Lower leg skin (tissue), 4 donors: ENCODE data around the gene DHX38. TPM values are rescaled to one million over a fixed set of nuclear protein-coding genes. Genes with fewer than 3 reads are reported as not detected.

ENCODE experiments used
- DNase-seq, 2 donors: peaks; one replicate each; pipeline ENCODE4 v3.0.0-alpha.2; 2019; ENCODE audit warnings: low spot score in 2 of 2
- H3K4me3 ChIP-seq: fragments of 200-600 bp; sonication (generic); 2 replicates; pipeline ENCODE4 v1.5.1; 2017; ENCODE audit warnings: mild to moderate bottlenecking, low read depth; ENCODE audit not compliant: poor library complexity, severe bottlenecking
- POLR2A ChIP-seq, 2 donors: fragments of 450-650 bp; IDR thresholded peaks; one replicate each; pipeline ENCODE4 v1.6.1; 2016 to 2017; ENCODE audit warnings: antibody characterized with exemption in 2 of 2, mild to moderate bottlenecking in 1 of 2, moderate library complexity in 1 of 2
- WGBS, 2 donors: methylation state at CpG; one replicate each; pipeline ENCODE4 v1.1.5; 2018; 5-methylcytosine and 5-hydroxymethylcytosine counted together
- intact Hi-C: fragments of 100-400 bp; cut with DNase I; formaldehyde crosslinking; loops from one replicate; pipeline ENCODE4 v1.15.0; 2023; ENCODE audit warnings: low total_unique reads
- total RNA-seq, 4 donors: library from RNA; depleted of rRNA; stranded (reverse); fragments of >200 nt; gene quantifications; one replicate each; pipeline ENCODE4 v1.1.0, GENCODE V29; 2016
- TF ChIP-seq, protein P1 (sequence below), 3 donors: fragments of 450-650 bp; IDR thresholded peaks; one replicate each; pipeline ENCODE4 v1.5.1; 2016; ENCODE audit warnings: antibody characterized with exemption in 3 of 3, mild to moderate bottlenecking in 3 of 3, moderate library complexity in 2 of 3

DHX38 gene
- total RNA-seq, 4 donors from 2014 or later, result 47.1 to 93.4 (median 51.2) TPM

DNA sequence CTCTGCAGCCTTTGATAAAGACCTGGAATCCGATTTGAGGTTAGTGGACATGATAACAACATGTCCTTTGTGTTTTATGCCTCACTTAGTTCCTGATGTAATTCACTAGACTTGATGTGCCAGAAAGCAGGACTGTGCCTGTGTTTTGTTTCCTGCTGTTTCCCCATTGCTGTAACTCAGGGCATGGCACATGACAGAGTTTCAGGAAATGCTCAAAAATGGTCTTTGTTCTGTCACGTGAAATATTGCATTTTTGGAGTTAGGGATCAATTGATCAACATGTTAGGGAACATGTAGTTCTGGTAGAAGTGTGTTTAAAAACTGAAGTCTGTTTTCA is 32.8 kb downstream of the DHX38 start:
- H3K4me3 ChIP-seq, result no peak overlapping the region
- WGBS, 2 donors, result 45 to 48% methylated on average over 2 of the region's 2 CpGs
- DNase-seq, result peak; percentile 40 to 57
- TF ChIP-seq POLR2A (IDR thresholded peaks at IDR 0.05), result no peak
- TF ChIP-seq, protein P1, sequence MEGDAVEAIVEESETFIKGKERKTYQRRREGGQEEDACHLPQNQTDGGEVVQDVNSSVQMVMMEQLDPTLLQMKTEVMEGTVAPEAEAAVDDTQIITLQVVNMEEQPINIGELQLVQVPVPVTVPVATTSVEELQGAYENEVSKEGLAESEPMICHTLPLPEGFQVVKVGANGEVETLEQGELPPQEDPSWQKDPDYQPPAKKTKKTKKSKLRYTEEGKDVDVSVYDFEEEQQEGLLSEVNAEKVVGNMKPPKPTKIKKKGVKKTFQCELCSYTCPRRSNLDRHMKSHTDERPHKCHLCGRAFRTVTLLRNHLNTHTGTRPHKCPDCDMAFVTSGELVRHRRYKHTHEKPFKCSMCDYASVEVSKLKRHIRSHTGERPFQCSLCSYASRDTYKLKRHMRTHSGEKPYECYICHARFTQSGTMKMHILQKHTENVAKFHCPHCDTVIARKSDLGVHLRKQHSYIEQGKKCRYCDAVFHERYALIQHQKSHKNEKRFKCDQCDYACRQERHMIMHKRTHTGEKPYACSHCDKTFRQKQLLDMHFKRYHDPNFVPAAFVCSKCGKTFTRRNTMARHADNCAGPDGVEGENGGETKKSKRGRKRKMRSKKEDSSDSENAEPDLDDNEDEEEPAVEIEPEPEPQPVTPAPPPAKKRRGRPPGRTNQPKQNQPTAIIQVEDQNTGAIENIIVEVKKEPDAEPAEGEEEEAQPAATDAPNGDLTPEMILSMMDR (IDR thresholded peaks at IDR 0.05), result no peak
- intact Hi-C loops, result no loop called here

DNA sequence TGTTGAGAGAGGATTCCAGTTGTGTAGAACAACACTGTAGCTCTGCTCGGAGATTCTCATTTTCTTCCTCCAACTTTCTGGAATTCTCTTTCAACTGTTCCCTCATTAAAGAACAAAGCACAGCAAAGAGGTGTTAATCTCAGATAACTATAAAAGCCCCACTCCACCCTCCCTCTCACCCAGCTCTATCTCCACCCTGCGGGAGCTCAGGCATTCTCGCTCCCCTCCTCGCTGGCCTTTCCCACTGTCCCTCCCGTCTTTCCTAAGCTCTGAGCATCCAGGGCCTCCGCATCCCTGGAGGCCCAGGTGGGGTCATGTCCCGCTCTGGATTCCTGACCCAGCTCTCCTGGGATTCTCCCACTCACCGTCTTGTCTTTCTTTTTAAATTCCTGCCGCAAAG is 35.1 kb downstream of the DHX38 start:
- intact Hi-C loops, result no loop called here
- WGBS, 2 donors, result 79 to 90% methylated on average over 9 of the region's 9 CpGs
- no peak for TF ChIP-seq POLR2A (IDR thresholded peaks at IDR 0.05)
- TF ChIP-seq, protein P1 (IDR thresholded peaks at IDR 0.05), result no peak

GRCh38 chr16:72129976-72130656 is 36.5 kb downstream of the DHX38 start:
- H3K4me3 ChIP-seq, result no peak overlapping the region
- TF ChIP-seq, protein P1 (IDR thresholded peaks at IDR 0.05), result no peak
- TF ChIP-seq POLR2A (IDR thresholded peaks at IDR 0.05), result no peak
- intact Hi-C loops, result no loop called here
- no peak for DNase-seq
- 66 to 74% methylated on average over 7 of the region's 7 CpGs for WGBS, 2 donors

More for the DNA sequence above, 35.1 kb downstream of the DHX38 start:
- H3K4me3 ChIP-seq, result no peak overlapping the region
- no peak for DNase-seq

DNA sequence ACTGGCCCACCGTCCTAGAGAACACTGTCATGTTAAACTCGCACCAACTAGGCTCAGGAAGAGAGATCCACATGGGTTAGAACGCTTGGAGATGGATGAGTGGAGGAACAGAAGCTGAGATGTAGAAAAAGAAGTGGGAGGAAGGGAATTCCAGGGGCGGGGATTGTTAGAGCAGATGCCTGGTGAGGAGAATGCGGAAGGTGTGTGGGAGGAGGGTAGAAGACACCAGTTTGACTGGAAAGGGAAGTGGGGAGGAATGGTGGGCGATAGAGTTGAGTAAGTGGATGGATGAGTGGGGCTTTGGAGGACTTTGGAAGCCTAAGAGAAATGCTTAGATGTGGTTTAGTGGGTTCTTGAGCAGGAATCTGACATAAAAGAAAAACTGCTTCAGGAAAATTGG is 37.4 kb downstream of the DHX38 start:
- WGBS, 2 donors, result 71 to 72% methylated on average over 6 of the region's 6 CpGs
- no peak for DNase-seq
- TF ChIP-seq, protein P1 (IDR thresholded peaks at IDR 0.05), result no peak
- TF ChIP-seq POLR2A (IDR thresholded peaks at IDR 0.05), result no peak
- H3K4me3 ChIP-seq, result no peak overlapping the region
- intact Hi-C loops, result no loop called here

DNA sequence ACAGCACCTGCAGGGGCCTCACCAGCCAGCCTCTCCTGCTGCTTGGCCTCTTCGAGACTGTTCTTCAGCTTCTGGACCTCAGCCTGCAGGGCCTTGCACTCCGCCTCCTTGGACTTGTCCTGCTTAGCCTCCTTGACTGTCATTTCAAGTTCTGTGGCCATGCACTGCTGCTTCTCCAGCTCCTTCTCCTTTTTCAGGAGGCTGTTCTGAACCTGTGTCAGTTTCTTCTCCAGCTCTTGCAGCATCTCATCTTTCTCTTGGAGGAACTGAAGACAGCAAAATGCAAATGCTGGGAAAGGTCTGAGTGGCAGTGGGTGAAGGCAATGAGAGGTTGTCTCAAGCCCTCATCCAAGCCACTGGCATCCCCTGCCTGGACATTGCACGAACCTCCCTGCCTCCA is 39.1 kb downstream of the DHX38 start:
- H3K4me3 ChIP-seq, result no peak overlapping the region
- intact Hi-C loops, result no loop called here
- DNase-seq, result no peak
- TF ChIP-seq, protein P1 (IDR thresholded peaks at IDR 0.05), result no peak
- TF ChIP-seq POLR2A (IDR thresholded peaks at IDR 0.05), result no peak
- 78 to 86% methylated on average over 3 of the region's 3 CpGs for WGBS, 2 donors

- no peak overlapping the region for H3K4me3 ChIP-seq
- no peak for DNase-seq
- TF ChIP-seq POLR2A (IDR thresholded peaks at IDR 0.05), result no peak
- TF ChIP-seq, protein P1 (IDR thresholded peaks at IDR 0.05), result no peak
- WGBS, 2 donors, result 96 to 98% methylated on average over 2 of the region's 2 CpGs
- intact Hi-C loops, result no loop called here
Observed at GRCh38 chr16:72134507-72134906, 40.9 kb downstream of the DHX38 start.
